DMS153 treated with DMSO at 0.1 percent for 48 hours (cell line): ENCODE data around the gene RTTN.

Experiments
- DNase-seq: peaks from one replicate; lab custom pipeline; 2025; ENCODE audit not compliant: unreplicated experiment; lab: John Stamatoyannopoulos, UW

RTTN gene

DNA sequence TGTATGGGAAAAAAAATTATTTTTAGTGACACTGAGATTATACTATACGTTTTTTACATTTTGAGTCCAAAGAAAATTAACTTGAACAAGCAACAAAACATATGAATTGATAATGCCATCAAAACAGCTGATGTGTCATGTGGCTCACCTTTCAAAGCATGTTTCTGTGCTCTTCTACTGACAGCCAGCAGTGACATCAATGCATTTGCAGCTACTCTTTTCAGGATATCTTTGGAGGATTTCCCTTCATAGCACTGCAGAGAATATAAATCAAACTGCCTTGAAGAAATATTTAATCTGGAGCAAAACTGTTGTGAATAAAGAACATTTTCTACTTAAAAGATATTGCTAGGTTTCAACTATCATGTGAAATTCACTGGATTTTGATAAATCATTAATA lies 174.8 kb downstream of the RTTN start:
- no peak for DNase-seq

DNA sequence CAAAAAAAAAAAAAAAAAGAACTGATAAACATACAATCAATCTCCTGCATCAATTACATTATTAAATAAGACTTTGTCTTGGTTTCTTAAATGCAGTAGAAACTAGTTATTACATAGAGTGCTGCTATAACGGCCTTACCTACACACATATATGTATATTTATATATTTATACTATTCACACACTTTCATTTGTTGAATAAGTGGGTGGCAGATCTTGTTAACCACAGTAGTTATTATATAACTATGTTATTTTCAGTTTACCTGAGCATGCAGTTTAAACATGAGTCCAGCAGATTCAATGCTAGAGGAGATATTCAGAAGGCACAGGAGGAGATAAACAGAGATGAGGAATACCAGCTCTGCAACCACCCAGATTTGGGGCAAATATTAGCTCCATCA lies 176.3 kb downstream of the RTTN start:
- DNase-seq, result no peak

DNA sequence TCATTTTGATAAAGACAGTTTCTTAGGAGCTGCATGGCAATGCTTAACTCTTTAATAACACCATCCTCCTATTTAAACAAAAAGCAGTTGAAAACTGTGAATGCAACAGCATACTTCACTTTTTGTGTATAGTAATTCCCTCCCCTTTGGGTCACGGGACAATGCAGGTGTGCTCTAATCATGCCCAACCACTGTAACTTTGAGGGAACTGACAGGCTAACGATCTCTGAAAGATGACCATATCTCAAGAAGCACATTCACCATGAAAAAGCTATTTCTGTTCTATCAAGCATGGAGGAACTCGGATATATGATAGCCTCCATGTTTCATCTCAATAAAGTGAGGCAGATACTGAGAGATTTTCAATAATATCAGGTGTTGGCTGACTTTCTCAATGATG lies 176.8 kb downstream of the RTTN start:
- DNase-seq, result no peak

DNA sequence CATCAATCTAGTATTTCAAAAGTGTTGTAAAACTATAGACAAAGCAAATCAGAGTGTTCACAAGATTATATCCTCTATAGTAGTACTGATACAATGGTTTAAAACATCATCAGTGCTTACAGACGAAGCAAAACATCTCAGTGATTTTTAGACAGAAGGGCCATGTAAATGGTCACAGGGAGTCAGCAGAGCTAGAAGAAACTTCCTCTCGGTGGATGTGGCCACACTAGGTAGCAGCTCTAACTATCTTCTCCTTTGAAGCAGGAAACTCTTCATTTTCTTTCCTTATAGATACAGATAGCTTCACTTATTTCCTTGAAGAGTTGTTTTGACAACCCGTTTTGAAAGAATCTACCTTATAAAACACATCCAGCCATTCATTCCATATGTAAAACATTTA lies 177.4 kb downstream of the RTTN start:
- no peak for DNase-seq

DNA sequence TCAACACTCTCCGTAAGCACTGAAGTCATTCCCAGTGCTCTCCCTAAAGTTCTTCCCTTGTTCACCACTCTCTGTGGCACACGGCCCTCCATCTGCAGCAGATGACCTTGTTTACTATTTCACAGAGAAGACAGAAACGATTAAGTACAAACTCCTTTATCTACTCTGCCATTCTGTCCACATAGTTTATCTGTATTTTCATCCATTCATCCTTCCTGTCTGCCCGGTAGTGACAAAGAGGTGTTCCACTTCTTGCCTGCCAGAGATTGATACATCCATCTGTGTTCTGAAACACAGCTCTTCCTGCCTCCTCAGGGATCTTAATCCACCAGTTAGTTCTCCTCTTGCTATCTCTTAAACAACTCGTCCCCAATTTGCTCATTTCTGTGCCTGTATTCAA lies 179.9 kb downstream of the RTTN start:
- DNase-seq, result no peak

DNA sequence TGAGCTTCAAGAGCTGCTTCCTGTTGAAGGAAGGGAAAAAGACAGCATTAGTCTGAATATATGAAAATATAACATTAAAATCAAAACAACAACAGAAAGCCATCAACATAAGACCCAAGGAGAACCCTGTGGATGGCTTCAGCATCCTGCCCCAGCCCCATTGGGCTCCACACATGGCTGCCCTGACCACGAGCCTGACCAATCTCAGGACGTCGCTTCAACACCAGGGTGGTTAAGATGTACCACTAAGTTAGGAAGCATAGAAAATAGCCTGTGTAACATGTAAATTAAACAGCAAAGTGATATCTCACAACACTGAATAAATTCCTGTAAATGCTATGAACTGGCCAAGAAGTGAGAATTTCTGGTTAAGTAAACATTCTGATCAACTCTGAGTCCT lies 180.7 kb downstream of the RTTN start:
- DNase-seq, result no peak

DNA sequence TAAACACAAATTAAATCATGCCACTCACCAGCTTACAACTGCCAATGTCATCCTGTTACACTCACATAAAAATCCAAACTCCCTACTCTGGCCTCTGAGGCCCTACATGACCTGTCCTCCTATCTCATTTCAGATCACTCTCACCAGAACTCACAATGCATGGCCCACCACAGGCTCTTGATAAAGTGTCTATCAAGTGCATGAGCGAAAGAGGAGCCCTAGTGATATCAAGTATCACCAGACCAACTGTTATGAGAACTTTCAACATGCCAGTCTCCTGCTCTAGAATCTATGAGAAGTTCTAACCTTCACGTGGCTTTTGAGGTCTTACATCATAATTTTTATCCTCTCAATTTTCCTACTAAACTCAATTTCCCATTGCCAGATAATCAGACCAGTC lies 181.4 kb downstream of the RTTN start:
- no peak for DNase-seq

GRCh38 chr18:70022636-70023035 lies 182.9 kb downstream of the RTTN start:
- DNase-seq, result no peak

DNA sequence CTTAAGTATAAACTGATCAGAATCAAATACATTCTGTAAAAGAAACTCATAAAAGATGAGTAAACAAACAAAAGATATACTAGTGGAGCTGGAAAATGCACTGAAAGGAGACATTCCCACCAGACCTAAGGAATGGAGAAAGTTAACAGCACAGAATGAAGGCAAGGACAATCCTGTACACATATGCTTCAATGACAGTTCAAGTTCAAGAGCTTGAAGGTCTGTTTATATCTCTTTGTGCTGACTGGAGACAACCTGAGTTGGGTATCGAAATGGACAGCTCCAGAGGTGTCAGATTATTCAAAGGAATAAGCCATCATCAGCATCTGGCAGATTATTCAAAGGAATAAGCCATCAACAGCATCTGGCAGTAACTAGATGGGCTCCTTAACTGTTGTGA lies 184.0 kb downstream of the RTTN start:
- no peak for DNase-seq

GRCh38 chr18:70021043-70021442 lies 184.4 kb downstream of the RTTN start:
- no peak for DNase-seq

DNA sequence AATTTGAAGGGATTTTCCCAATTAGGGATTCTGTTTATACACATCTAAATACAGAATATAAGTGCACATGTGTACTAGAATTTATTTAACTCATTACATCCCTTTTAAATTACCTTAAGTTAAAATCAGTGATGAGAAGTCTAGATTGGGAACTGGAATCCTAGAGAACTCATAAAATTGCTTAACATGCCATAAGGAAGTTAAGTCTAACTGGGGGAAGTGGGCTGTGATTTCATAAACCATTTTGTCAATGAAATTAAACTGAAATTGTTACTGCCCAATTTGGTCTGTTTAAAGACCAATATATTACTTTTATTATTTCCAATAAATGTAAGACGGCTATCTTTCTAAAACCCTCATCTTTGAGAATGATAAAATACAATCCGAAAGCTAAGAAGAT lies 185.5 kb downstream of the RTTN start:
- no peak for DNase-seq

GRCh38 chr18:70019136-70019535 lies 186.4 kb downstream of the RTTN start:
- no peak for DNase-seq

DNA sequence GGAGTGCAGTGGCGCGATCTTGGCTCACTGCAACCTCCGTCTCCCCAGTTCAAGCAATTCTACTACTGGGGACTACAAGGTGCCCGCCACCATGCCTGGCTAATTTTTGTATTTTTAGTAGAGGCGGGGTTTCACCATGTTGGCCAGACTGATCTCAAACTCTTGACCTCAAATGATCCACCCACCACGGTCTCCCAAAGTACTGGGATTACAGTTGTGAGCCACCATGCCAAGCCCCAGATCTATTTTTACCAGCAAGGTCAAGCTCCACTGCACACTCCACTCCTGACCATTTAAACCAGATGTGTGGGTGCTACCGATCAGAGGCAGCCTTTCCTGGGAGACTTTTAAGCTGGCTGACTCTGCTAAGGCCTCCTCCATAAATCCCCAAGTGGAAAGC lies 190.4 kb downstream of the RTTN start:
- DNase-seq, result no peak

DNA sequence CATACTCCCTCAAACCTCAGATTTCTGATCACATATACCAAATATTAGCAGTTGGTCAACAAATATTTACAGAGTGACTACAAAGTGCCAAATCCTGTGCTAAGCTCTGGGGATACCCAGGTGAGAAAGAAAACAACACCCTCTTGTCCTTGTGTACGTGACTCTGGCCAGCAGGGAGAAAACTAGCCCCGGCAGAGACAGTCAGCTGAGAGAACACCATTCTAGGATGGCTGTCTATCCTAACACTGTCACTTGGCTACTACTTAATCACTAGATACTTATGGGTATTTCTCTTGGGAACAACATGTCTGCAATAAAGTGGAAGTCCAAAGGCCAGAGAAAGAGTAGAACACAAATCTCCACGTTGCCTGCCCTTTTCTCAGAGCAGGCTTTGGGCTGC lies 199.9 kb downstream of the RTTN start:
- no peak for DNase-seq

DNA sequence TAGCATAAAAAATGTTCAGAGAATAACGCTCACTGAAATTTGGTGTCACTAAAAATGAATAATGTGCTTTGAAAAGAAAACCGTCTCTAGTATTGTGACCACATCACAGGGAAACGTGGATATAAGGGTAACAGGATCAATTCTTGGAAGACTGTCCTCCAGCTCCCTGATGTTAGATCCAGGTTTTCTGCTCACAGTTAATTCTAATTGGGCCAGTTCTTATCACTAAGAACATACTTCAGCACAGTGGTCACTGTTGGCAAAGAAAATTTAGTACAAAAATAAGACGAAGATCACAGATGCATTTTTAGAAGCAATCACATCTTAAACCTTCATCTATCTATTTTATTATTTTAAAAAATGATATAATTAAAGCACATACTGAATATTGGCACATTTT lies 200.8 kb downstream of the RTTN start:
- DNase-seq, result no peak

DNA sequence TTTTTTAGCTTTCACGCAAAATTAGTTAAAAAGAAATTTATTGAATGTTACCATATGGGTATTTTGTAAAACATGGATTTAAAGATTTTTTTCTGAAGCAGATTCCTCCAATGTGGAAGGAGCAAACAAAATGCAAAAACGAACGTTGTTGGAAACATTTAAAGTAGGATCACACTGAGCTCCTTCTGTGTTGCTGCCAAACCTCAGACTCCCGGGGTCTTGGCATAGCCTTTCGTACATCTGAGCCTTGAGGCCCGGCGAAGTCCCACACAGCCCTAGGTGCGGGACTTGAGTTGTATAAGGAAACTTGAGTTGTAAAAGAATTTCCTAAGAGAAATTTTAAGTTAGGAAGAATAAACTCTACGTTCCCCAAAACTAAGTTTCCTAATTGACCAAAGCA lies 205.8 kb downstream of the RTTN start:
- no peak for DNase-seq

DNA sequence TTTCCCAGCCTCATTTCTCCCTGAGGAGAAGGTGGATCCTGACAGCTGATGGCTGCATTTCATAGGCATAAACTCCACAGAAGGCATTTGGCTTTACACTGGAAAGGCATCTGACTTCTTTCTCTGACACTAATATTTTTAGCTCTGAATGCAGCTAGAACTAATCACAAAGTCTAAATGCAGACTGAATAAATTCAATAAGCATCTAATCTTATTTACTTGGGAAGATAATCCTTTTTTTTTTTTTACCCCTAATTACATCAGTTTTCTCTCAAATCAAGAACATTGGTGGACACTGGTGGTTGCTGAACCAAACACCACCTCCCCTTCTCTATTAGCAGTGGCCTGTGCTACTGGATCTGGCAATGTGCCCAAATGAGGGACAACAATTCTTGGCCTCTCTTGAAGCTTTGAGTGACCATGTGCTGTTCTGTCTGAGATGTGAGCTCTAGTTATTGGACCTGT lies 206.9 kb downstream of the RTTN start:
- DNase-seq, result no peak

DNA sequence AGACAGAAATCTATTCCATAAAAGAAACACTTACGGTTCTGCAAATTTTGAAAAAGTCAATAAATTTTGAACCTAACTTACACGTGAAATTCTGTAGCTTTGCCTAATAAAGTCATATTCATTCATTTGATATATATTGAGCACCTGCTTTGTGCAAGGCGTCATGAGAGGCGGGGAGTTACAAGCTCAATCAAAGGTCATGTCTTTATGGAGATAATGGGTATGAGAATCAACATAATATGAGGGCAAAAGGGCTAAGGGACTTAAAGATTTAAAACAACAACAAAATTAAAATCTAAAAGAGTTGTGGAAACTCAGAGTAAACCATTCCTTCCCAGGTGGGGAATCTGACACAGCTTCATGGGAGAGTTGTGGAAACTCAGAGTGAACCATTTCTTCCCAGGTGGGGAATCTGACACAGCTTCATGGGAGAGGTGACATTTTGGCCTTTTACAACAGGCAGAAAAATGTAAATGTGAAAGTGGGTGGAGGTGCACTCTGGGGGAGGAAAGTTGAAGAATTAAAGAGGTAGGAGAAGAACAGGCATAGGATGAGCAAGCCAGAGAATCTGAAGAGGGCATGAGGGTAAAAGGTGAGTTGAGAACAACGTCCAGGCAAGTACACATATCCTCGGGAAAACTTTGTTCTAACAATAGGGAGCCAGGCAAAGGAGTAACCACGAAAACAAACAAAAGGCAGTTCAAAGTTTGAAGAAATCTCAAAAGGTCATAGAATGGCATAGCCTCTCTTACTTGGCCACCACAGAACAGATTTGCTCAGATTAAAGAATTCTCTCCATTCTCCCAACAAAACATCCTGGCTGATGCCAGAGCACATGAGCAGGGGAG lies 208.3 kb downstream of the RTTN start:
- no peak for DNase-seq

- no peak for DNase-seq
These were observed 209.1 kb downstream of the RTTN start for GRCh38 chr18:69996417-69996816.

- DNase-seq, result no peak
These were observed 209.7 kb downstream of the RTTN start for GRCh38 chr18:69995774-69996173.

DNA sequence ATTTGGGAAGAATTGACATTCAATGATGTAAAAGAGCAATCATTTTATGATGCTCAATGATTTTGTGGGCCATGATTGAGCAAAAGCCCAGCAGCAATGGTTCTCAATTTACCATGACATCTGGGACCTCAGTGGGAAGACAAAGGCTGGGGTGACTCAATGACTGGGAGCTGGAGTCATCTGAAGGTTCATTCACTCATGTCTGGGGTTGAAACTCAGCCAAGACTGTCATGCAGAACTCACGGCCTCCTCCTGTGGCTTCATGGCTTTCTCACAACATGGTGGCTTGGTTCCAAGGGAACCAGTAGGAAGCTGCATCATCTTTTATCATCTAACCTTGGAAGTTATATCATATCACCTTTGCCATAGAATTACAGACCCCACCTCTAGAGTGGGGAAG lies 212.7 kb downstream of the RTTN start:
- no peak for DNase-seq

DNA sequence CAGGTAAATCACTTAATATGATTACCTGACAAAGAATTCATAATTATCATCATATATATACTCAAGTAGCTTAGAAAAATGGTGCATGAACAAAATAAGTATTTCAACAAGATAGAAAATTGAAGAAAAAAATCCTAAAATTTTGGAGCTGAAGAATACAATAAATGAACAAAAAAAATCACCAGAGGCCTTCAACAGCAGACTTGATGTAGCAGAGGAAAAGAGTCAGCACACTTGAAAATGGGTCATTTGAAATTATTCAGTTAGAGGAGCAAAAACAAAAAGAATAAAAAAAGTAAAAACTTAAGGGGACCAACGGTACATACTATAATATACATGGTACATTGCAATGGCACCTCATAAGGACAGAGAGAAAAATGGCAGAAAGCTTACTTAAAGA lies 217.6 kb downstream of the RTTN start:
- no peak for DNase-seq

- no peak for DNase-seq
These were observed 220.2 kb downstream of the RTTN start for GRCh38 chr18:69985239-69985638.
